ENCODE measurements around the gene ST3GAL5.

The ST3GAL5 gene

GRCh38 chr2:85806358-85807118, 82.3 kb downstream of the ST3GAL5 start:
- H3K27ac ChIP-seq (ENCODE audit: low read length): no peak overlapping the region
- no peak overlapping the region for H3K9ac ChIP-seq (ENCODE audit: low read length)
- no peak for DNase-seq
- no peaks in the 10 kb centered on the region for H3K9me3 ChIP-seq (replicated peaks; ENCODE audit: insufficient read depth, low read length)
- no peaks in the 10 kb centered on the region for H3K27me3 ChIP-seq (replicated peaks; ENCODE audit: insufficient read depth, low read length)
- H2AFZ ChIP-seq (ENCODE audit: low read length): no peak overlapping the region
- no peak overlapping the region for H3K4me2 ChIP-seq (ENCODE audit: low read depth, low read length)
- no peaks in the 10 kb centered on the region for H4K20me1 ChIP-seq (ENCODE audit: insufficient read depth, low read length)
- no peak for TF ChIP-seq EZH2 (optimal IDR thresholded peaks at IDR 0.05; ENCODE audit: low read depth, low read length)
- TF ChIP-seq CTCF (IDR thresholded peaks at IDR 0.05; ENCODE audit: low read length): no peak
- TF ChIP-seq EZH2phosphoT487 (IDR thresholded peaks at IDR 0.05; ENCODE audit: low read length): no peak
- H3K36me3 ChIP-seq (replicated peaks; ENCODE audit: insufficient read depth, low read length): no peaks in the 10 kb centered on the region
- H3F3A ChIP-seq (ENCODE audit: insufficient read depth, low read length): no peaks in the 10 kb centered on the region
- H3K79me2 ChIP-seq (ENCODE audit: low read length): no peaks in the 10 kb centered on the region
- no peak overlapping the region for H3K4me3 ChIP-seq (ENCODE audit: low read length)
- no peaks in the 10 kb centered on the region for H3K9me2 ChIP-seq (replicated peaks; ENCODE audit: insufficient read depth, low read length)
- no peaks in the 10 kb centered on the region for H3K4me1 ChIP-seq (ENCODE audit: low read length)

DNA sequence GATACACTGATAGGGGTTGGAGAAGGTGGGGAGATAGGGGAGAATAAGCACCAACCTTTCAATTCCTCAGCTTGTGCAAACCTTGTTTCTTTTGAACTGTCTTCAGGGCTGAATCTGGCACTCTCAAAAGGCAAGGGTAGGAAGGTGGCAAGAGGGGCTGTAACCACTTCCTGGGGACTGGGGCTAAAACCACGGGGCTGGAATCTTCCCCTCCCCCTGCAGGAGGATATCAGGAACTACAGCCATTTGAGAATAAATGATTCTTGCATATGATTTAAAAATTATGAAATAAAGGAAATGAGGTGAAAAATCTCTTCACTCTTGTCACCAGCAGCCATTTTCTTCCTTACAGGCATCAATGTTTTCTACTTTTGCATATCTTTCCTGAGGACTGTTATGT, 84.2 kb downstream of the ST3GAL5 start:
- no peak overlapping the region for H3K27ac ChIP-seq (ENCODE audit: low read length)
- TF ChIP-seq EZH2 (optimal IDR thresholded peaks at IDR 0.05; ENCODE audit: low read depth, low read length) (no peak), EZH2phosphoT487 (IDR thresholded peaks at IDR 0.05; ENCODE audit: low read length) (no peak), CTCF (IDR thresholded peaks at IDR 0.05; ENCODE audit: low read length) (peak; percentile 74)
- no peaks in the 10 kb centered on the region for H4K20me1 ChIP-seq (ENCODE audit: insufficient read depth, low read length)
- no peaks in the 10 kb centered on the region for H3K79me2 ChIP-seq (ENCODE audit: low read length)
- no peak overlapping the region for H3K9ac ChIP-seq (ENCODE audit: low read length)
- H3K36me3 ChIP-seq (replicated peaks; ENCODE audit: insufficient read depth, low read length): no peaks in the 10 kb centered on the region
- no peaks in the 10 kb centered on the region for H3K9me3 ChIP-seq (replicated peaks; ENCODE audit: insufficient read depth, low read length)
- H3K4me3 ChIP-seq (ENCODE audit: low read length): no peak overlapping the region
- no peaks in the 10 kb centered on the region for H3K27me3 ChIP-seq (replicated peaks; ENCODE audit: insufficient read depth, low read length)
- H3F3A ChIP-seq (ENCODE audit: insufficient read depth, low read length): no peaks in the 10 kb centered on the region
- H3K4me2 ChIP-seq (ENCODE audit: low read depth, low read length): no peak overlapping the region
- DNase-seq: no peak
- no peaks in the 10 kb centered on the region for H3K4me1 ChIP-seq (ENCODE audit: low read length)
- H3K9me2 ChIP-seq (replicated peaks; ENCODE audit: insufficient read depth, low read length): no peaks in the 10 kb centered on the region
- 0 out of 2 replicates have a peak overlapping the region, but pooled peaks have one; percentile 6 for H2AFZ ChIP-seq (ENCODE audit: low read length)

DNA sequence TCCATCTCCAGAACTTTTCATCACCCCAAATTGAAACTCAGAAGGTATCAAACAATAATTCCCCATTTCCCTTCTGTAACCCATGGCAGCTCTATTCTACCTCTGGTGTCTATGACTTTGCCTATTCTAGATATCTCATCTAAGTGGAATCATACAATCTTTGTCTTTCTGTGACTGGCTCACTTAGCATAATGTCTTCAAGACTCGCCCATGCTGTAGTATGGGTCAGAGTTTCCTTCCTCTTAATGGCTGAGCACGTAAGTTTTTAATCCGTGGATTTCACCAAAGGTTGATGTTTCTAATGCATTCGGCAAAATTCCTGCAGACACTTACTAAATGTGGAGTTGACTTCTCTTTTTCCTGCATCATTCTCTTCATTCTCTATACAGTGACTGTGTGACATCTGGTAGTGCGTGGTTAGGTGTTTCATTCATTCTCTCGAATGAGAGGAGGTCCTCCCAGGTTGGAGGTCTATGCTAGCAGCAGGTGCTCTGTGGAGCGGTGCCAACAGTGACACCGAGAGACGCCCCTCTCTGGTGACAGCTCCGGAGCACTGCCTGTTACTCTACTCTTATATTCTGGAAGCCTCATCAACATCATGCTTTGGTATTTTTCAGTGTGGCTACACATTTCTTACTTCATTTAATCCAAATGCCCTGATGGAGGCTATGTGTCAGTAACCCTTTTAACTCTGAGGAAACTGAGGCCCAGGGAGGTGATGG, 84.9 kb downstream of the ST3GAL5 start:
- H3K4me2 ChIP-seq (ENCODE audit: low read depth, low read length): no peak overlapping the region

More for the DNA sequence above, 84.9 kb downstream of the ST3GAL5 start:
- H3K4me1 ChIP-seq (ENCODE audit: low read length): no peaks in the 10 kb centered on the region
- TF ChIP-seq CTCF (IDR thresholded peaks at IDR 0.05; ENCODE audit: low read length) (no peak), EZH2 (optimal IDR thresholded peaks at IDR 0.05; ENCODE audit: low read depth, low read length) (no peak), EZH2phosphoT487 (IDR thresholded peaks at IDR 0.05; ENCODE audit: low read length) (no peak)
- no peaks in the 10 kb centered on the region for H3K9me3 ChIP-seq (replicated peaks; ENCODE audit: insufficient read depth, low read length)
- H3K9me2 ChIP-seq (replicated peaks; ENCODE audit: insufficient read depth, low read length): no peaks in the 10 kb centered on the region
- H4K20me1 ChIP-seq (ENCODE audit: insufficient read depth, low read length): no peaks in the 10 kb centered on the region
- H3K27ac ChIP-seq (ENCODE audit: low read length): no peak overlapping the region
- H3K79me2 ChIP-seq (ENCODE audit: low read length): no peaks in the 10 kb centered on the region
- no peaks in the 10 kb centered on the region for H3F3A ChIP-seq (ENCODE audit: insufficient read depth, low read length)
- no peak overlapping the region for H3K9ac ChIP-seq (ENCODE audit: low read length)
- DNase-seq: no peak
- H3K27me3 ChIP-seq (replicated peaks; ENCODE audit: insufficient read depth, low read length): no peaks in the 10 kb centered on the region
- no peaks in the 10 kb centered on the region for H3K36me3 ChIP-seq (replicated peaks; ENCODE audit: insufficient read depth, low read length)
- no peak overlapping the region for H3K4me3 ChIP-seq (ENCODE audit: low read length)
- H2AFZ ChIP-seq (ENCODE audit: low read length): no peak overlapping the region
